Stimulated activated CD4-positive, alpha-beta T cell treated with anti-CD3 and anti-CD28 coated beads, Interleukin-2, amount 100 ng/mL, for 24 hours (primary cell): ENCODE results near the gene UBL4A.
"Not testable (repeated sequence)": the region's sequence is repeated elsewhere in the genome, so short reads cannot be mapped to it uniquely, and the experiment has no call there.

Experiments
- DNase-seq, 2 donors: peaks; one replicate each; pipeline ENCODE4 v3.0.0-alpha.2; 2020

UBL4A gene

DNA sequence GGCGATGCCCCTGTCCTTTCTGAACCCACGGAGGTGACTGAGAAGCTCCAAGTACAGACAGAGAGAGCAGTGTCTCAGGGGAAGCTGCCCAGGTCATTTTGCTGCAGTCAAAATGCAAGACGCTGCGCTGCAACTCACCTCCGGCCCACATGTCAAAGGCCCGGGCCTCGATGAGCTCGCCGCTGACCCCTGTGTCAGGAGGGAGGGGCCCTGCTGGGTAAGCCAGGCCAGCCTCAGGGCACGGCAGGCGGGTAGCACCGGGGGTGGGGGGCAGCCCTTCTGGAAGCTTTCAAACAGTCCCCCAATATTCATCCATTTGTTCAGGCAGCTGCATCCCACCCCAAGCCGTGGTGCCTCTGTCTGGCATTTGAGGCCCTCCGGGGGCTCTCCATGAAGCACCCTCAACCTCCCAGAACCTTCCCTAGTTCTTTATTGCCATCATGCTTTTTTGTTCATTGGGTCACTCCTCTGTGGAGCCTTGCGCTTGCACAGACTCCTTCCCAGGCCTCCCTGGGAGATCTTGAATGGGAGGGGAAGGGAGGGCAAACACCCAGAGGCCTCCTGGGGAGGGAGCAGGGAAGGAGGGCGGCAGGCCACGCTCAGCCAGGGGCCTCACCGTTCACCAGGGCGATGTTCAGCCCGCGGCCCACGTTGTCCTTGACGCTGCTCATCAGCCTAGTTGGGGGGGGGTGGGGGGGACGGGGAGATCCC, 21.4 kb upstream of the UBL4A start:
- no peak for DNase-seq

DNA sequence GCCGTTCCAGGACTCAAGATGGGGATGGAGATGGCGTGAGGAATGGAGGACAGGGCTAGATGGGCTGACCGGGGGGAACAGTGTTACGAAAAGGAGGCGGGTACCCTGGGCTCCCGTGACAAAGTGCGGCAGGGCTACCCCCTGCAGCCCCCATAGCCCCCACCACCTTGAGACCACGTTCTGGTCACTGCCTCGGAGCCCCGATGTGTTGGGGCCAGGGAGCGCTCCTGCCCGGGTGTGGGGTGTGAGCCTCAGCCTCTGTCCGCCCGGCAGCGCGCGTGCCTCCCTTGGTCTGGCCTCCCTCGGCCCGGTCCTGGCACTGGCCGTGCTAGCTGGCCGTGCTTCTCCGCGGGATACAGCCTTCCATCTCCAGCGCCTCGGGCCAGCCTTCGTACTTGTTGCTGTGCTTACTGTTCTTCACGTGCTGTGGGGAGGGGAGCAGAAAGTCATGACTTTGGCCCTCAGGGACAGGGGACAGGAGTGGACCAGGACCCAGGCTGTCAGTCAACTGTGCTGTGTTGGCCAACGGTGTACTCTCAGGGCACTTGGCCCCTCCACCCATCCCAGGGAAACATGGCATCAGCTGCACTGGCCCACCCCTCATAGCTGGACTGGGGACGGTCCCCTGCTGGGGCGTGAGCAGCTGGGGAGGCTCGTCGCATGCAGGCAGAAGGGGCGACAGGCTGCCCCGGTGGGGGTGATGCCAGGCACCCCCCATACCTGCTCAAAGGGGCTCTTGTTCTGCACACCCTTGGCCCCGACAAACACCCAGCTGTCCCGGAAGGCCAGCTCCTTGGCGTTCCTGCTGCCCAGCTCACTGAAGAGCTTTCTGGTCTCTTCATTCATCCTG, 20.3 kb upstream of the UBL4A start:
- DNase-seq = no peak

- DNase-seq = no peak
Observed at GRCh38 chrX:154505734-154506133, 19.3 kb upstream of the UBL4A start.

DNA sequence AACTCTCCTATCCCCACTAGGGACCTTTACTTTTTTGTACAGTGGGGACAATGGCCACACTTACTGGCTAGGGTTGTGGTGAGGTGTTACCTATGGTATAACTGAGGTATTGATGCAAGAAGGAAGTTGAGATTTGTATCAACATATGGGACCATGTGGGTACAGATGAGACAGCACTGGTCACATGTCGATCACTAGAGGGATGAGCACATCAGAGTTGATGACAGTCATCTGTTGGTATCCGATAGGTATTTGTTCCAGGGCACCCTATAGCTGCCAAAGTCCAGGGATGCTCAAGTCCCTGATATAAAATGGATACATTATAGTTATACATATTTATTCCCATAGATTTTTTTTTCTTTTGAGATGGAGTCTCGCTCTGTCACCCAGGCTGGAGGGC, 16.6 kb upstream of the UBL4A start:
- no peak for DNase-seq

DNA sequence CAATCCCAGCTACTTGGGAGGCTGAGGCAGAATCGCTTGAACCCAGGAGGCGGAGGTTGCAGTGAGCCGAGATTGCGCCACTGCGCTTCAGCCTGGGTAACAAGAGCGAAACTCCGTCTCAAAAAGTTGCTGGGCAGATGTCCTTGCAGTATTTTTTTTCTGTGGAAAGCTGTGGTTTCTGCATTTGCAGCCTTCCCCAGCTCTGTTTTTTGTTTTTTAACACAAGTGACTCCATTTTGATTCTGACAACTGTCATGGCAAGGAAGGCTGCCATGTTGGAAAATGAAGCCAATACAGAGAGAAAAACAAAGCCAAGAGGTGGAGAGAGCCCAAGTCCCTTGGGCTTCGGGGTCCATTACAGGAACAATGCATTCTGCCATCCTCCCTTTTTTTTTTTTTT, 15.7 kb upstream of the UBL4A start:
- DNase-seq = no peak

DNA sequence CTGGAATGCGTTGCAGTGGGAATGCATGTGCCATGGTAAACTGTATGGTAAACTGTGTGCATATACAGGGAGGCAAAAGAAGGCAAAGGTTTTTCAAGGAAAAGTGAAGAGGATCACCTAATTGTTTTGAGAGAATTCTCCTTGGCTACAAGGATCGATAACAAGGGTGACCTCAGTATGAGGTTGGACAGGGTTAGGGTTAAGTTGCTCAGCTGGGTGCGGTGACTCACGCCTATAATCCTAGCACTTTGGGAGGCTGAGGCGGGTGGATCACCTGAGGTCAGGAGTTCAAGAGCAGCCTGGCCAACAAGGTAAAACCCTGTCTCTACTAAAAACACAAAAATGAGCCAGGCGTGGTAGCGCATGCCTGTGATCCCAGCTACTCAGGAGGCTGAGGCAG, 15.0 kb upstream of the UBL4A start:
- DNase-seq = not testable (repeated sequence)

DNA sequence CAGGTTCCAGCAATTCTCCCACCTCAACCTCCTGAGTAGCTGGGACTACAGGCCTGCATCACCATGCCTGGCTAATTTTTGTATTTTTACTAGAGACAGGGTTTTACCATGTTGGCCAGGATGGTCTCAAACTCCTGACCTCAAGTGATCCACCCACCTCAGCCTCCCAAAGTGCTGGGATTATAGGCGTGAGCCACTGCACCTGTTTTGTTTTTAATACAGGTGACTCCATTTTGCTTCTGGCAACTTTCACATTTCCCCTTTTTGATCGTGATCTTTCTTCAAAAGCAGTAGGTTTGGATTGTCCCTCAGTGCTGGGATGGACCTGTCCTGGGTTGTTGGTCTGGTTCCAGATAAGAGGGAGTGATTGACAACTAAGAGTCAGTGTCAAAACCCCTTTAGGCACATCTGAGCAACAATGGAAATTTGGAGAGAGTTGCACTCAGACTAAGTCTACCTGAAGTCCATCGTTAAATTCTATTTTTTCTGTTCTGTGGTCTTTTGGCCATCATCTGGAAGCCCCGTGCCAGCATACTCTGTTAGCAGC, 10.2 kb upstream of the UBL4A start:
- not testable (repeated sequence) for DNase-seq

DNA sequence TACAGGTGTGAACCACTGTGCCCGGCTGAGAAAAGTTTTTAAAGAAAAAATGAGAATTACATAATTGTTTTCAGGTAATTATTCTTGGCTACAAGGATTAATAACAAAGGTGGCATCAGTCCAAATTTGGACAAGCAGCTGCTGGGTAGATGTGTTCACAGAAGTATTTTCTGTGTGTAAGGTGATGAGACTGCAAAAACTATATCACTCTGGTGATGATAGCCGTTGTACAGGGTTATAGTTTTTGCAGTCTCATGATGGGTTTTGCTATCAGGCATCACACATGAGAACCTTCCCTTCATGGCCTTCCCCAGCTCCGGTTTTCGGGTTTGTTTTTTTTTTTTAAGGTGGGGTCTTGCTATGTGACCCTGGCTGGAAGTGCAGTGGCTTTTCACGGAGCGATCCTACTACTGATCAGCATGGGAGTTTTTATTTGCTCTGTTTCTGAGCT, 9.1 kb upstream of the UBL4A start:
- no peak for DNase-seq

- no peak for DNase-seq
Observed at GRCh38 chrX:154494715-154495114, 8.3 kb upstream of the UBL4A start.

DNA sequence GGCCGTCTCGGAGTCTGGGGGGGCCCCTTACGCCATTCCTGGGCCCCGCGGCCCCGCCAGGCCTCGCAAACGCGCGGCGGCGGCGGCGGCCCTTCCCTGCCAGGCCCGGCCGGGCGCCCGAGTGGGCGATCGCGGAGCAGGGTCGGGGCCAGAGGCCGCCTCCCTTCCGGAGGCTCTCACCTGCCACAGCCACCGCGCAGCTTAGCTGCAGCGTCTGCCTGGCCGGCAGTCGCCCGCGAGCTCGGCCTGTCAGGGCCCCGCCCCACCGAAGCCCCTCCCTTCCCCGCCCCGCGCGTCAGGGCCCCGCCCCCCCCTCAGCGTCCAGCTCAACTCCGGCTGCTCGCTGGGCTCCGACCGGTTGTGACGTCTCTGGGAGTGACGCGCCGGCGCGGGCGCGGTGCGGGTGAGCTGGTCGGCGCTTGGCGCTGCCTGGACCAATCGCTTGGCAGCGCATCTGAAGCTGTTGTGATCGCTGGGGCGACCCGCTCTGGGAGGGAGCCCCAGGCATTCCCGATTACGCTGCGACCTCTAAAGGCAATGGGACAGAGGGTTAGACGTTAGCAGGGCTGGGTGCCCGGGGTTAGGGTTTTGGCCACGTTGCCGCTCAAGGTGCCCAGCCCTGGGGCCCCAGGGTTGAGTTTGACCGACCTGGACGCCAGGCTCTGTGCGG, 4.1 kb upstream of the UBL4A start, which contains the start of gene SLC10A3:
TSS of gene SLC10A3 (minus strand) at position 216 of the 670 bp plus-strand sequence. CDS start 1,689 bp downstream, outside the sequence.
- peak; percentile 85 to 88 for DNase-seq

DNA sequence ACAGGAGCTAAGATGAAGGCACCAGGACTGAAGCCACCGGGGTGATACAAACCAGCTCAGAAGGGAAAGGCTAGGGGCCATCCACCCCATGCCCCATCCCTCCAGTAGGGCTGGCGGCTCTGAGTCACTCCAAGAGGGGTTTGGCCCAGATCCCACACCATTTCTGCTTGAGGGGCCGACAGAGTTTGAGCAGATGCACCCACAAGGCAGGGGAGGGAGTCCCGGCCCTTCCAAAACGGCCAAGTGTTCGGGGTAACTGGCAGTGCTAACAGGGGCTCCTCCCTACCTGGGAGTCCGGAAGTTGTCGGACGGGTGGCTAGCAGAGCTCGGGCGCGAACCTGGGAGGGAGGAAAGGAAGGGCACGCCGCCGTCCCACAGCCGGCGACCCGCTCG, 3.6 kb upstream of the UBL4A start:
- DNase-seq = peak in 1 of 2 donors; percentile 40

GRCh38 chrX:154489182-154489581, 2.8 kb upstream of the UBL4A start:
- no peak for DNase-seq

DNA sequence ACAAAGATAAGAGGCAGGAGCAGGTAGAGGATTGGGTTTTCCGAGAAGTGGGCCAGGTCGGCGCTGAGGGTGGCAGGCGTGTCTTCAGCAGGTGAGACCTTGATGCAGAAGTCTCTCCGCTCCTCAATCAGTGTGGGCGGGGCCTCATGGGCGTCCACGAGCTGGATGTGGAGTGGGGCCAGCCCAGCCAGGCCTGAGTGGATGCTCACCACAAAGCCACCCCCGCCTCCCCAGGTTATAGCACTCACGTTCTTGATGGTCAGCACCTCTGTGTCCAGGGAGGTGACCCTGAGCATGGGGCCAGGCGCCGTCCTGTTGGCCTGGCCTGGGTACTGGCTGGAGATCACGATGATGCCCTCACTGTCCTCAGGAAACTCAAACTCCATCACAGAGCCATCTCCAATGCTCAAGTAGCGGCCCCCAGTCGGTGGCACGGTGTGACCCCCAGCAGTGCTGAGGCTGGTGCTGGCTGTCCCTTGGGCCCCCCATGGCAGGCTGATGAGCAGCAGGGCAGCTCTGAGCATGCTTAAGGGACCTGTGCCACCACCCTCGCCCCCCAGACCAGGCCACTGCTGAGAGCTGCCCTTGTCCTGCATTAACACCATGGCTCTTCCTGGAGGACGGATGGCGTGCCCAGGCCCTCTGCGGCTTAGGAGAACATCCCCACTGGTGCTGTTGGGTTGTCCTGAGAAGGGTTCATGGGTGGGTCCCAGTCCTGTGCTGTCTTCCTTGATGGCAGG, 2.1 kb upstream of the UBL4A start:
- no peak for DNase-seq

DNA sequence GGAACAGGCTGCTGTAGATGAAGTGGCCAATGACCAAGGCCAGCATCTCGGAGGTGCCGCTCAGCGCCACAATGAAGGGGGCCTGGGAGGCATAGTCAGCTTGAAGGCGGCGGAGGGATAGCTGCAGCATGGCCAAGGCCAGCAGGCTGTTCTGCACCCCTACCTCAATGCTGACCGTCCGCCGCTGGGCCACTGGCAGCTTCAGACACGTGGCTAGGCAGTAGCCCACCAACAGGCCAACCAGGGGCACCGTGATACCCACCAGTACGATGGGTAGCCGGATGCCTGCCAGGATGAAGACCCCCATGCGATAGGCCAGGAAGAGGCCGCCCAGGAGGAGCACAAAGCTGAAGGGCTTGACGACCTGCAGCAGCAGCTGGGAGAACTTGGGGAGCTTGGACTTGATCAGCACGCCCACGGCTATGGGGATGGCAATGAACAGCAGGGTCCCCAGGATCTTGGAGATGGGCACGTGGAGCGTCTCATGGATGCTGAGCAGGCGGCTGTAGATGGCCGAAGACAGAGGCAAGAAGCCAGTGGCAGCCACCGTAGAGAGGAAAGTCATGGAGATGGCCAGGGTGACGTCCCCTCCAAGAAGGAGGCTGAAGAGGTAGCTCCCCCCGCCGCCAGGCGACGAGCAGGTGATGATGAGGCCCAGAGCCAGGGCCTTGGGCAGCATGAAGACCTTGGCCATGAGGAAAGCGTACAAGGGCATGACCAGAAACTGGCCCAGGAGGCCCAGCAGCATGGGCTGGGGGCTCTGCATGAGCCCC, 1.3 kb upstream of the UBL4A start:
- no peak for DNase-seq

DNA sequence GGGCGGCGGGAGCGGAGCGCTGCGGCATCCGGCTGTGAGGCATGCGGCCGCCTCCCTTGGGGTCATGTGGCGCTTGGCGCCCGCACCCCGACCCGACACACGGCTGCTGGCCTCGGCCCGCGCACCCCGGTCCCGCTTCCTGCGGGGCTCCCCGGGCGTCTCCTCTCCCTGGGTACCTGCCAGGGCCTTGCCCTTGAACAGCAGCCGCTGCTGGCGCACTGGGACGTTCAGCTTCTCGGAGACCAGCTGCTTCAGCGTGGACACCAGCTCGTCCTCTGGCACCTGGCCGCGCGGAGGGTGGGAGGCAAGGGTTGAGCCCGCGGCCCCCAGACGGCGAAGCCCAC, 391 bp downstream of the UBL4A start:
- peak; percentile 27 to 36 for DNase-seq

DNA sequence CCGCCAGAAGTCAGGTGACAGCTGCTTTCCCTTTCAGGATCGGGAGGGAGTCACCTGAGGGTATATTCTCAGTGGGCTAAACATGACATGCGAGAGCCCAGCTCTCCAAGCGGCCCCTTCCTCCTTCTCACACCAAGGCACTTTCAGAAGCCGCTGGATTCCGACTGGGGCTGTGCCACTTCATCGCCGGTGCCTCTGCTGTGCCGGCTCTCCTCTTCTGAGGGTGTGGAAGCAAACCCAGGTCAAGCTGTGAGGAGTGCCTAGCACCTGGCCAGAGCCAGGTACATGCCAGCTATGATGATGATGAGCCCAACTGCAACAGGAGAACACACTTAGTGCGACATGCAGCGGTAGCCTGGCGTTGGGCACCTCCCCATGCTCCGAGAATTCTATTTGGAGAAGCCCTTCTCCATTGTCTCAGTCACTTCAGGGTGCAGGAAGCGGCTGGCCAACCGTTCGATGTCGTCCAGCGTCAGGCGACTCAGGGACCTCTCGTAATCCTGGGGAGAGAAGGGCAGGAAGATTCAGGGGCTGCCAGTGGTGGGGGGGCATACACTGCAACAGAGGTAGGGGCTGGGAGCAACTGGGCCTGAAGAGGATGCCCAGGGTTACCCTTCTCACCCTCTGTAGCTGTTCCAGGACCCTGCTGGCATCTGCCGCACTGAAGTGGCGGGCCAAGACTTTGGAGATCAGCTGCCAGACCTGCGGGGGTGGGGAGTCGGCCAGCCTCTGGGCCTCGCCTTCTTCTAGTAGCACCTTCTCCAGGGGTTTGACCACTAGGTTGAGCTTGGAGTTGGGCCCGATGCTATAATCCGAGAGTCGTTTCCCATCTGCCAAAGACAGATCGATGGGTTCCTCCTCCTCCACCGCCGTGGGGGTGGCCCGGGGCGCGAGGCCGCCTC, 1.0 kb downstream of the UBL4A start:
- no peak for DNase-seq

DNA sequence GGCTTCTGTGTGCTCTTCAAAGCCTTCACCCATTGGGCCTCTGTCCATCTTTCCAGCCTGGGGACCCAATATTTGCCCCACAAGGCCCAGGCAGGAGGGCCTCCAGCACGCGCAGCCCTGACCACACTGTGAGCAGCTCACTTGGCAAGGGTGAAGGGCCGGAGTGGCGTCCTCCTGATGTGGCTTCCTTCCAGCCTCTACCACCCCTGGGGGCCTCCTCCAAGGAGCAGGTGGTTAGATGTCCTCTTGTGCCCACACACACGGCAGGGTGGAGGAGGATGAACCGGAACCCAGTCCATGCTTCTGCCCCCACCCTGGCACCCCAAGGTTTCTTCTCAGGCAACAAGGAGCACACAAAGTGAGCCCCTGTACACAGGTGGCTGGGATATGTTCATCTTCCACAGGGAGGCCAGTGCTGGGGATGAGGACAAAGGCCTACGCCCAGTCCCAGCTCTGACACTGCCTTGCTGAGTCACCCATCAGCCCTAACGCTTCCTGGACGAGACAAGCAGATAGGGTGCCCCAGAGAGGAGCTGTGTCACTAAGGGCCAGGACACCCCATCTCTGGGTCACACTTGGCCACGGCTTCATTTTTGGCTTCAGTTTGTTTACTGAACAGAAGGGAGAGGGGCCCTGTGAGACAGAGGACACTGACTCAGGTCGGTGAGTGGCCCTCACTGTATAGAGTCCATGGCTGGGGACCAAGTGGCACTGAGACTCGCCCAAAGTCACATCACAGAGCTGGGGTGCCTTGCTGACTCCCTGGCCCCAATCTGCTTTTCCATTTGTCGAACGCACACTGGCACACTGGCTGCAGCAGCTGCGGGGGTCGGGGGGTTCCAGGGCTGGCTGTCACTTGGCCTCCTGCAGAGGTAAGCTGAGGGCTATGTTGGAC, 1.9 kb downstream of the UBL4A start:
- DNase-seq = no peak

DNA sequence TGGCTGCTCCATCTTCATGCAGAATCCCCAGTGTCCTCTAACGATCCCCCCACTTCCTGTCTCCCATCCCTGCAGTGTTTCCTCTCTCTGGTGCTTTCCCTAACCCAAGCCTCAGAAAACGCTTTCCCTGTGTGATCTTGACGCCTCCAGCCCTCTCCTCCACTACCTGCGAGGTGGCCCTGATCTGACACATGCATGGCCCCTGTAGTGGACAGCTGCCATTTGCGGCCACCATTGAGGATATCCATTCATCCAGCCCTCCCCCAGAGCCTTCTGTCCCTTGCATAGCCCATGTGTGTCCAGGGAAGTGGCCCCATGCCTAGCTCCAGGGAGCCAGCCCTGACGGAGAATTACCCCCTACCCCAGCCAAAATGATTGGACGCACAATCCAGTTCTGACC, 3.1 kb downstream of the UBL4A start:
- no peak for DNase-seq

DNA sequence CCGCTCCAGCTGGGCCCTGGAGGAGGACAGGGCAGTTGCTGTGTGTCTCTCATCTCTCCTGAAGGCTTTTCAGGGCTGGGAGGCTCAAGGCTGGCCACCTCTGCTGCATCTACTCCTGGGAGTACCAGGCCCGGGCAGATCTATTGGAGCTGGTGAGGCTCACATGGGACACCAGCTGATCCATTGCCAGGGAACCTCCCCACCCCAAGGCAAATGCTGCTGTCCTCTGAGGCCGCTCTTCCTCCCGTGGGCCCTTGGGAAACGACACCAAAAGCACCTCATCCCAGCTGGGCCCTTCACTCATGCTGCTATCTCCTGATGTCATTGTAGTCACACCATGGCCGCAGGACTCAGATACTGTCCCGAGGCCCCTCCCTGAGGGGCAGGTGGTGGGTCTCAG, 3.6 kb downstream of the UBL4A start:
- no peak for DNase-seq
